Myometrial cell (primary cell): Measurements from ENCODE around the gene HOATZ. TPM values are rescaled to one million over a fixed set of nuclear protein-coding genes. Genes with fewer than 3 reads are reported as not detected.

ENCODE experiments used
- total RNA-seq: library from RNA; depleted of rRNA; stranded (reverse); fragments of >200 nt; gene quantifications from 2 replicates; pipeline ENCODE4 v1.2.3, GENCODE V29; 2015

The HOATZ gene
- not detected in 2 replicates for total RNA-seq

DNA sequence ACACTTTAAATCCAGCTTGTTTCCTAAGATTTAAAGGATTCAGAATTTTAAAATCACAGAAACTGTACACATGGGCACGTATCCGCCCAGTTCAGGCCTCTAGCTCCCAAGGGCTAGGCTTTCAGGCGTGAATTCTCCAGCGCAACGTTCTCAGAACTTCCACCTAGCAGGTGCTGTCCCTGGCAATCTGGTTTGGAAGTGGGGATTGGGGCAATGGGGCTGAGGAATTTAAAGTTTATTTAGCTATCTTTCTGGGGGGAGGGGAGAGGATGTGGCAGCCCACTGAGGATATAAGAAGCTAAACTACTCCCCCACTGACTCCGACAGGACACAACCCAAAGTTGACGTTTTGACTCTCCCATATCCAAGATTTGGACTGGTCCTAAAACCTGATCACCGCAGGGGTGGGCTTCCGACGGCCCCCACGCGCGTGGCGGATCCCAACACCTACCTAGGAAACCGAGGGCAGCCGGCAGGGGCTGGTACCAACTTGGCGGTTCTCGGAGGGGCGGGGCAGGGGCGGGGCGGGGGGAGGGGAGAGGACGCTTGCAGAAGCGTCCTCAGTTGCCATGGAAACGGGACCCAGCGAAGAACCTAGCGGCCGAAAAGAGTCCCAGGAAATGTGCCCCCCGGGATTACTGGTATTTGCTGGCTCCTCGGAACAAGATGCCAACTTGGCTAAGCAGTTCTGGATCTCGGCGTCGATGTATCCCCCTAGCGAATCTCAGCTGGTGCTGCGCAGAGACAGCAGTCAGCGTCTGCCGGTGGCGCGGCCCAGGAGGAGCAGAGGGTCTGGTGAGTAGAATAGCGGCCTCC lies at the start of gene HOATZ:
Gene HOATZ, plus strand, starts transcription at position 563 of the 816 bp plus-strand sequence. Its CDS starts 7 bp downstream, at position 570.

DNA sequence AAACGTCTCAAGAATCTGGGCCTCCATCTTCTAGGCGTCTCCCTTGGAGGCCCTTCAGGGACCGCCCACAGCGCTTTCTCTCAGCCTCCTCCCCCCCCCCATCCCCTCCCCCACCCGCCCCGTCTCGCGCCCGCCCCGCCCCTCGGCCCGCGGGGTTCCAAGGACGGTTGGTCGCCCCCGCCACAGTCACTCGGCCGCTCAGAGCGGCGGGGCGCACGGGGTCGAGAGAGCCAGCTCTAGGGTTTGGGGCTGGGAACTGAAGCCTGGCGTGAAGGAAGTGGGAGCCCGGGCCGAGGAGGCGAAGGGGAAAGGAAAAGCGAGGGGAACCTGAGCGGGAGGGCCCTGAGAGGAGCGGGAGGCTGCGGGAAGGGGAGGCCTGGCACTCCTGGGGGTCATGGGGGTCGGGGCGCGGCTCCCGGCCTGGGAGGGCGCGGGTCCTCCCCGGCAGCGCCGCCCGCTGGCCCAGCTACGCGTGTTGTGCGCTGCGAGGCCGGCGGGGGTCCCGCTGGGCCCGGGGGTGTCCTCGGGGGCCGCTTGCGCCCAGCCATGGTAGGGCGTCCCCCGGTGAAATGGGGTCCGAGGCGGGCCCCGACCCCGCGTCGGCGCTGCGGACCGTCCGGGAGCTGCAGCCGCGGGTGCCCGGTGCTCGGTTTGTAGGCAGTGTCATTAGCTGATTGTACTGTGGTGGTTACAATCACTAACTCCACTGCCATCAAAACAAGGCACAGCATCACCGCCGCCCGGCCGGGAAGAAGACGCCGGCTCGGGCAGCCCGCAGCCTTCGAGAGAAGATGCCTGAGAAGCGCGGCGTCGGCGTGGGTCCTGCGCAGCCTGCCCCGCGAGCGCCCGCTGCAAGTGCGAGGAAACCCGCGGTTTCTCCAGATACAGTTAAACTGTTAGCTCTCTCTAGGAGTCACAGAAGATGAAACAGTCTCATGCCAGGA lies 2.0 kb upstream of the HOATZ start, which contains the start of gene BTG4:
Gene BTG4, minus strand, starts transcription at position 91 of the 944 bp plus-strand sequence. CDS start 13,610 bp downstream, outside the sequence.

DNA sequence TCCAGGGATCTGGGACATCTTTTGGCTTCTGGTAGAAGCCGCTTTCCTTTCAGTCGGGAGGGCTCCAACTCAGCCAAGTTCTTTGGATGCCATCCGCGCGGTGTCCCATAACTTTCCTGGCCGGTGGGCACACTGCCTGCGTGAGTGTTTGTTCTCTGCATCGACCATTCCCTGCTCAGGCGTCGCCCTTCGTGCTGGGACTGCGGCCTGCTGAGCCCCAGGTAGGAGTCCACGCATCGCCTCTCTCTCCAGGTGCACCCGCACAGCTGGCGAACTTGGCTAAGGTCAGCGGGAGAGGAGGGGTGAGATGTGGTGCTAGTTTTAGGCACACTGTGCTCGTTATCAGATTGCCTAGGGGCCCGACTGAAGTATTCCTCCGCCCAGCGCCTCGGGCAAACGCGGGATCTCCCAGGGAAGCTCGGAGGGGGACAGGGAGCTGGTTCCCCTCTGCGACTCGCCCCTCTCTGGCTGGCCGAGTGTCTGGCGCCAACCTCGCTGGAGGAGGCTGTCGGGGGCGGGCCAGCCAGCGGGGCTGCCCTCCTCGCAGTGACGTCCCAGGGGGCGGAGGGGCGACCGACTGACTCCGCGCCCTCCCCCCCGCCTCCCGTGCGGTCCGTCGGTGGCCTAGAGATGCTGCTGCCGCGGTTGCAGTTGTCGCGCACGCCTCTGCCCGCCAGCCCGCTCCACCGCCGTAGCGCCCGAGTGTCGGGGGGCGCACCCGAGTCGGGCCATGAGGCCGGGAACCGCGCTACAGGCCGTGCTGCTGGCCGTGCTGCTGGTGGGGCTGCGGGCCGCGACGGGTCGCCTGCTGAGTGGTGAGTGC lies 25.7 kb downstream of the HOATZ start, which contains the start of gene LAYN:
Gene LAYN, plus strand, starts transcription at position 607 of the 823 bp plus-strand sequence. Its CDS starts 124 bp downstream, at position 731.

Other genes with a start within 250 kb of the HOATZ start
- gene POU2AF3, start 216.2 kb upstream of the HOATZ start, total RNA-seq = not detected in 2 replicates
- gene POU2AF1, start 135.5 kb upstream of the HOATZ start, total RNA-seq = not detected in 2 replicates
- gene BTG4, start 2.4 kb upstream of the HOATZ start, total RNA-seq = not detected in 2 replicates
- gene LAYN, start 25.9 kb downstream of the HOATZ start, total RNA-seq = 55.1 and 55.8 TPM in 2 replicates
- 9.9 and 13.0 TPM in 2 replicates for gene SIK2, start 87.7 kb downstream of the HOATZ start, total RNA-seq